Measurements from ENCODE around the gene RAD51B.

DNA sequence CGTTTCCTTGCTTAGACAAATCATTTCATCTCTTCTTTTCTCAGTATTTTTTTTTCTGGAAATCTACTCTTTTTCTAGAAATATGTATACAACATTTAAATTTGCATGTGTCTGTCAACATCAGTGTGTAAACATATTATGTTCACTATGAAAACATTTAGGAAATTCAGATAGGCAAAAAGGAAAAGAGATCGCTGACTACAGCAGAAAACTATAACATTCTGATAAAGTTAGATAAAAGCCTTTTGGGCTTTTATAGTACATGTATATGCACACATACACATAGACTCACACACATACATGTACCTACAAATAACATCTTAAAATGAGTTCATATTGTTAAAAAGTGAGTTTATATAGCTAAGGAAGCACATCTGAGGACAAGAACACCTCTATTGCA, 142.1 kb downstream of the RAD51B start:
- no peak for TF ChIP-seq EZH2 (IDR thresholded peaks at IDR 0.05; ENCODE audit: borderline replicate concordance, low read depth, low read length, poor library complexity, severe bottlenecking)
- TF ChIP-seq, protein P1, sequence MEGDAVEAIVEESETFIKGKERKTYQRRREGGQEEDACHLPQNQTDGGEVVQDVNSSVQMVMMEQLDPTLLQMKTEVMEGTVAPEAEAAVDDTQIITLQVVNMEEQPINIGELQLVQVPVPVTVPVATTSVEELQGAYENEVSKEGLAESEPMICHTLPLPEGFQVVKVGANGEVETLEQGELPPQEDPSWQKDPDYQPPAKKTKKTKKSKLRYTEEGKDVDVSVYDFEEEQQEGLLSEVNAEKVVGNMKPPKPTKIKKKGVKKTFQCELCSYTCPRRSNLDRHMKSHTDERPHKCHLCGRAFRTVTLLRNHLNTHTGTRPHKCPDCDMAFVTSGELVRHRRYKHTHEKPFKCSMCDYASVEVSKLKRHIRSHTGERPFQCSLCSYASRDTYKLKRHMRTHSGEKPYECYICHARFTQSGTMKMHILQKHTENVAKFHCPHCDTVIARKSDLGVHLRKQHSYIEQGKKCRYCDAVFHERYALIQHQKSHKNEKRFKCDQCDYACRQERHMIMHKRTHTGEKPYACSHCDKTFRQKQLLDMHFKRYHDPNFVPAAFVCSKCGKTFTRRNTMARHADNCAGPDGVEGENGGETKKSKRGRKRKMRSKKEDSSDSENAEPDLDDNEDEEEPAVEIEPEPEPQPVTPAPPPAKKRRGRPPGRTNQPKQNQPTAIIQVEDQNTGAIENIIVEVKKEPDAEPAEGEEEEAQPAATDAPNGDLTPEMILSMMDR (conservative IDR thresholded peaks at IDR 0.05; ENCODE audit: low read depth, low read length): no peak

All from A673 (cell line).